ENCODE measurements around the gene TMEM132C. TPM values are rescaled to one million over a fixed set of nuclear protein-coding genes. Genes with fewer than 3 reads are reported as not detected.

TMEM132C gene
- total RNA-seq, 1 donor from 2014 or later = not detected

- no peak for DNase-seq (ENCODE audit: extremely low read depth, low read depth, low spot score)
These were observed 70.6 kb downstream of the TMEM132C start for GRCh38 chr12:128337431-128338170.

GRCh38 chr12:128338386-128339125 lies 71.6 kb downstream of the TMEM132C start:
- no peak for DNase-seq (ENCODE audit: extremely low read depth, low read depth, low spot score)

GRCh38 chr12:128339126-128339520 lies 72.2 kb downstream of the TMEM132C start:
- no peak for DNase-seq (ENCODE audit: extremely low read depth, low read depth, low spot score)

- no peak for DNase-seq (ENCODE audit: extremely low read depth, low read depth, low spot score)
These were observed 72.7 kb downstream of the TMEM132C start for GRCh38 chr12:128339631-128340030.

- no peak for DNase-seq (ENCODE audit: extremely low read depth, low read depth, low spot score)
These were observed 86.3 kb downstream of the TMEM132C start for GRCh38 chr12:128353301-128353700.

- no peak for DNase-seq (ENCODE audit: extremely low read depth, low read depth, low spot score)
These were observed 89.6 kb downstream of the TMEM132C start for GRCh38 chr12:128356547-128356946.

GRCh38 chr12:128361400-128361995 lies 94.5 kb downstream of the TMEM132C start:
- DNase-seq (ENCODE audit: extremely low read depth, low read depth, low spot score) = no peak

GRCh38 chr12:128365032-128365431 lies 98.1 kb downstream of the TMEM132C start:
- DNase-seq (ENCODE audit: extremely low read depth, low read depth, low spot score) = no peak

GRCh38 chr12:128365651-128366231 lies 98.8 kb downstream of the TMEM132C start:
- no peak for DNase-seq (ENCODE audit: extremely low read depth, low read depth, low spot score)

GRCh38 chr12:128367961-128368360 lies 101.0 kb downstream of the TMEM132C start:
- no peak for DNase-seq (ENCODE audit: extremely low read depth, low read depth, low spot score)

- no peak for DNase-seq (ENCODE audit: extremely low read depth, low read depth, low spot score)
These were observed 114.6 kb downstream of the TMEM132C start for GRCh38 chr12:128381541-128381940.

- no peak for DNase-seq (ENCODE audit: extremely low read depth, low read depth, low spot score)
These were observed 115.0 kb downstream of the TMEM132C start for GRCh38 chr12:128381946-128382345.

GRCh38 chr12:128382946-128383345 lies 116.0 kb downstream of the TMEM132C start:
- DNase-seq (ENCODE audit: extremely low read depth, low read depth, low spot score) = no peak

GRCh38 chr12:128383357-128383937 lies 116.5 kb downstream of the TMEM132C start:
- no peak for DNase-seq (ENCODE audit: extremely low read depth, low read depth, low spot score)

- no peak for DNase-seq (ENCODE audit: extremely low read depth, low read depth, low spot score)
These were observed 118.8 kb downstream of the TMEM132C start for GRCh38 chr12:128385736-128386135.

GRCh38 chr12:128387811-128388422 lies 120.9 kb downstream of the TMEM132C start:
- DNase-seq (ENCODE audit: extremely low read depth, low read depth, low spot score) = no peak

GRCh38 chr12:128388461-128389000 lies 121.6 kb downstream of the TMEM132C start:
- DNase-seq (ENCODE audit: extremely low read depth, low read depth, low spot score) = no peak

GRCh38 chr12:128393346-128393745 lies 126.4 kb downstream of the TMEM132C start:
- no peak for DNase-seq (ENCODE audit: extremely low read depth, low read depth, low spot score)

- no peak for DNase-seq (ENCODE audit: extremely low read depth, low read depth, low spot score)
These were observed 127.2 kb downstream of the TMEM132C start for GRCh38 chr12:128394137-128394536.

GRCh38 chr12:128399253-128399652 lies 132.3 kb downstream of the TMEM132C start:
- DNase-seq (ENCODE audit: extremely low read depth, low read depth, low spot score) = no peak
